Liver (tissue), 3 donors: ENCODE results near the gene TMTC2.

Source experiments
- CTCF ChIP-seq: fragments of 150-350 bp; IDR thresholded peaks from 2 replicates; pipeline ENCODE4 v1.5.1; 2017; ENCODE audit warnings: improper control_type of control experiment, low read depth, low read length; ENCODE audit not compliant: missing input control
- GABPA ChIP-seq, 2 donors: IDR thresholded peaks in 1 of 2; conservative IDR thresholded peaks in 1 of 2; 2 replicates each; pipeline ENCODE4 v1.6.1; 2016; ENCODE audit warnings: antibody characterized with exemption in 2 of 2, mild to moderate bottlenecking in 1 of 2, moderate library complexity in 1 of 2
- YY1 ChIP-seq: IDR thresholded peaks from 2 replicates; pipeline ENCODE4 v1.6.1; 2016; ENCODE audit warnings: antibody characterized with exemption, mild to moderate bottlenecking
- donor health status: healthy.
- donor health status: healthy.

- TF ChIP-seq YY1: no peak
- TF ChIP-seq GABPA (IDR thresholded peaks at IDR 0.05 in 1 of 2, conservative IDR thresholded peaks at IDR 0.05 in 1 of 2): no peak
- TF ChIP-seq CTCF: no peak
Observed at GRCh38 chr12:82855872-82856271, 169.2 kb downstream of the TMTC2 start.
